HEK293T (cell line): ENCODE data around the gene TSGA10IP.

Experiments used
- CTCF ChIA-PET: fragments of 350-600 bp; formaldehyde crosslinking; extraction: SDS; loops from one replicate; lab custom pipeline; 2021; ENCODE audit warnings: antibody characterized with exemption, inconsistent platforms; lab: Yijun Ruan, JAX
- POLR2A ChIA-PET: fragments of 350-600 bp; formaldehyde crosslinking; extraction: SDS; loops from one replicate; lab custom pipeline; 2020; ENCODE audit warnings: antibody characterized with exemption, inconsistent platforms; lab: Yijun Ruan, JAX
- DNase-seq: peaks from one replicate; pipeline ENCODE4 v3.0.0; 2012; ENCODE audit warnings: mixed read lengths; ENCODE audit errors: extremely low spot score
- ARNT ChIP-seq: fragments of 450-650 bp; IDR thresholded peaks from 2 replicates; pipeline ENCODE4 v1.6.1; 2017; ENCODE audit warnings: mild to moderate bottlenecking
- BHLHE40 ChIP-seq: fragments of 450-650 bp; IDR thresholded peaks from 2 replicates; pipeline ENCODE4 v1.6.1; 2016; ENCODE audit warnings: mild to moderate bottlenecking, moderate library complexity, borderline replicate concordance
- CTBP1 ChIP-seq: fragments of 450-650 bp; IDR thresholded peaks from 2 replicates; pipeline ENCODE4 v1.6.1; 2016; ENCODE audit warnings: borderline replicate concordance
- ELF4 ChIP-seq: fragments of 450-650 bp; IDR thresholded peaks from 2 replicates; pipeline ENCODE4 v1.6.1; 2017; ENCODE audit warnings: antibody characterized with exemption
- FOXA1 ChIP-seq: fragments of 450-650 bp; IDR thresholded peaks from 2 replicates; pipeline ENCODE4 v1.6.1; 2016; ENCODE audit warnings: mild to moderate bottlenecking
- FOXK2 ChIP-seq: fragments of 450-650 bp; IDR thresholded peaks from 2 replicates; pipeline ENCODE4 v1.6.1; 2016; ENCODE audit warnings: mild to moderate bottlenecking
- FOXM1 ChIP-seq: fragments of 450-650 bp; IDR thresholded peaks from 2 replicates; pipeline ENCODE4 v1.6.1; 2017; ENCODE audit warnings: mild to moderate bottlenecking, borderline replicate concordance
- HDGF ChIP-seq: fragments of 450-650 bp; IDR thresholded peaks from 2 replicates; pipeline ENCODE4 v1.6.1; 2017; ENCODE audit warnings: antibody characterized with exemption, borderline replicate concordance
- L3MBTL2 ChIP-seq: fragments of 450-650 bp; conservative IDR thresholded peaks from 2 replicates; pipeline ENCODE4 v1.6.1; 2016; ENCODE audit warnings: mild to moderate bottlenecking
- LEF1 ChIP-seq: fragments of 450-650 bp; IDR thresholded peaks from 2 replicates; pipeline ENCODE4 v1.6.1; 2017; ENCODE audit warnings: mild to moderate bottlenecking, borderline replicate concordance
- NFRKB ChIP-seq: fragments of 450-650 bp; IDR thresholded peaks from 2 replicates; pipeline ENCODE4 v1.6.1; 2016; ENCODE audit warnings: mild to moderate bottlenecking, moderate library complexity
- SP1 ChIP-seq: fragments of 450-650 bp; IDR thresholded peaks from 2 replicates; pipeline ENCODE4 v1.6.1; 2017
- SUZ12 ChIP-seq: fragments of 450-650 bp; IDR thresholded peaks from 2 replicates; pipeline ENCODE4 v1.6.1; 2016; ENCODE audit warnings: mild to moderate bottlenecking
- TARDBP ChIP-seq: fragments of 450-650 bp; IDR thresholded peaks from 2 replicates; pipeline ENCODE4 v1.6.1; 2016
- ZNF384 ChIP-seq: fragments of 450-650 bp; IDR thresholded peaks from 2 replicates; pipeline ENCODE4 v1.6.1; 2016
- TF ChIP-seq, protein P1 (sequence below): fragments of 450-650 bp; IDR thresholded peaks from 2 replicates; pipeline ENCODE4 v1.6.1; 2016

Gene TSGA10IP

DNA sequence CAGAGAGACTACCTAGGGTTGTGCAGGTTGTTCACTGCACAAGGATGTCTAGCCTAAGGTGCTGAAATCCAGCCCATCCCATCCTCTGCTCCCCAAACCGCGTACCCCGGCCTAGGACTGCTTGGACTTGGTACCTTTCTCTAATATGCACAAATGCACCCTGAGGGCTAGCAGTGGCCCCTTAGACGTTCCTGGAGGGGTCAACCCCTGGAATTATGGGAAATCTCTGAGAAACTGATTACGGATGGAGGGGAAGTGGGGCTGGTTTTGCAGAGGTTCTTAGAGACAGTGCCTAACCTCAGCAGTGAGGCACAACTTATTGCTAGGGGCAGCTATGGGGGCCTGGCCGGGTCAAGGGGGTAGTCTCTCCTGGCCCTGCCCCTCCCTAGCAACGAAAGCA lies 28.9 kb upstream of the TSGA10IP start:
- CTCF ChIA-PET = interaction anchor here (0.8 to 1.6 kb wide), 4 partner anchors 25 to 31 kb away, joined by 3 to 6 read pairs (median 4); partner anchors contain the start of gene FIBP

GRCh38 chr11:65917077-65917433 lies 28.2 kb upstream of the TSGA10IP start:
- CTCF ChIA-PET = interaction anchor here (0.6 kb wide), 1 partner anchor 206 kb away, joined by 3 read pairs; no protein-coding TSS in a partner anchor
- POLR2A ChIA-PET = interaction anchor here (1.4 to 1.7 kb wide), 2 partner anchors 28 to 57 kb away, joined by 7 to 10 read pairs; partner anchors contain the start of genes FIBP and MUS81
- TF ChIP-seq NFRKB (no peak), BHLHE40 (no peak), FOXA1 (no peak), LEF1 (no peak), FOXK2 (no peak), ZNF384 (no peak), SUZ12 (no peak), FOXM1 (no peak), CTBP1 (no peak), L3MBTL2 (no peak), TARDBP (no peak), SP1 (no peak), HDGF (no peak), ARNT (no peak), ELF4 (no peak)
- TF ChIP-seq, protein P1, sequence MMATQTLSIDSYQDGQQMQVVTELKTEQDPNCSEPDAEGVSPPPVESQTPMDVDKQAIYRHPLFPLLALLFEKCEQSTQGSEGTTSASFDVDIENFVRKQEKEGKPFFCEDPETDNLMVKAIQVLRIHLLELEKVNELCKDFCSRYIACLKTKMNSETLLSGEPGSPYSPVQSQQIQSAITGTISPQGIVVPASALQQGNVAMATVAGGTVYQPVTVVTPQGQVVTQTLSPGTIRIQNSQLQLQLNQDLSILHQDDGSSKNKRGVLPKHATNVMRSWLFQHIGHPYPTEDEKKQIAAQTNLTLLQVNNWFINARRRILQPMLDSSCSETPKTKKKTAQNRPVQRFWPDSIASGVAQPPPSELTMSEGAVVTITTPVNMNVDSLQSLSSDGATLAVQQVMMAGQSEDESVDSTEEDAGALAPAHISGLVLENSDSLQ = no peak
- DNase-seq = no peak

More for the DNA sequence above, 28.9 kb upstream of the TSGA10IP start:
- TF ChIP-seq L3MBTL2 (no peak), TARDBP (no peak), FOXK2 (no peak), ARNT (no peak), FOXA1 (no peak), FOXM1 (no peak), LEF1 (no peak), HDGF (no peak), ZNF384 (no peak), BHLHE40 (no peak), ELF4 (no peak), CTBP1 (no peak), NFRKB (no peak), SUZ12 (no peak)
- TF ChIP-seq, protein P1 = no peak
- no peak for DNase-seq
- POLR2A ChIA-PET = interaction anchor here (0.6 to 2.6 kb wide), 4 partner anchors 10 to 57 kb away, joined by 3 to 35 read pairs (median 6); partner anchors contain the start of genes CCDC85B, FIBP and MUS81

DNA sequence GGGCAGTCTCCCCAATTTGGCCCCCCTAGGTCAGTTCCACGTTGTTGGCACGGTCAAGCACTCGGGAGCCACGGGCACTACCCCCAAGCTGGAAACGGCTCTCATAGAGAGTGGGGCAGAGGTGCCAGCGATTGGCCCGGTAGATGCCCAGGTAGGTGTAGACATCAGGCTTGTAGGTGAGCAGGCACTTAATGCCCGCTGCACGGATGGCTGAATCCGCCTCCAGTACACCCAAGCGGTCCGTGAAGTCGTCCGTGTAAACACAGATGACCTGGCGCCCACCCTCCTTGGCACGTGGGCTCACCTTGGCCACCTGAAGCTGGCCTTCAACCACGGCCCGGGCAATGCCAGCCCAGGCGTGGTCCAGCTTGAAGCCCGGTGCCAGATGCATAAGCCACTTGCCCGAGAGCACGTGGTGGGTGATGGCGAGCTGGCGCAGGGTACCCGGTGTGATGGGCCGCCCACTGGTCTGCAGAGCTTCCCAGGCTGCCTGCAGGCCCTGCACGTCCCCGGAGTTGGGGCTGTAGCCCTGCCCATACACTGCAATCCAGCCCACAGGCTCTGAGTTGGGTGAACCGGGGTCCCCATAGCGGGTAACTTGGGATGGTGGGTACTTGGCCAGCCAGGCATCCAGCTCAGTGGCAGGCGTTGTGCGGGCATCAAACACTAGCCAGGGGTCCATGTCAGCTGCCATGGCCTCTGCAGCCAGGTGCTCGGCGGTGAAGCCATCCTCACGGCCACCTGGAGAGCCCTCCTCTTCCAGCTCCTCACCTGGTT lies 27.7 kb upstream of the TSGA10IP start:
- TF ChIP-seq CTBP1 = no peak
- no peak for TF ChIP-seq NFRKB
- DNase-seq = no peak
- CTCF ChIA-PET = interaction anchor here (0.6 kb wide), 1 partner anchor 207 kb away, joined by 3 read pairs; no protein-coding TSS in a partner anchor
- POLR2A ChIA-PET = interaction anchor here (1.0 to 1.7 kb wide), 4 partner anchors 24 to 58 kb away, joined by 3 to 11 read pairs (median 8); partner anchors contain the start of genes CCDC85B, FIBP and MUS81

- DNase-seq = peak; percentile 38
- ChIA-PET POLR2A (interaction anchor here (1.0 to 1.7 kb wide), 4 partner anchors 24 to 59 kb away, joined by 3 to 11 read pairs (median 8); partner anchors contain the start of genes CCDC85B, FIBP and MUS81), CTCF (no interaction called here)
- TF ChIP-seq ZNF384 = no peak
- no peak for TF ChIP-seq ELF4
- no peak for TF ChIP-seq BHLHE40
- peak; percentile 36; the same call in 1 of the 2 replicates for TF ChIP-seq L3MBTL2
- TF ChIP-seq SUZ12 = no peak
These were observed 26.8 kb upstream of the TSGA10IP start, which contains the start of gene C11orf68 for GRCh38 chr11:65918211-65919140. TSS of gene C11orf68 (minus strand) at chr11:65919062. CDS start at chr11:65919031, 31 bp downstream.

DNA sequence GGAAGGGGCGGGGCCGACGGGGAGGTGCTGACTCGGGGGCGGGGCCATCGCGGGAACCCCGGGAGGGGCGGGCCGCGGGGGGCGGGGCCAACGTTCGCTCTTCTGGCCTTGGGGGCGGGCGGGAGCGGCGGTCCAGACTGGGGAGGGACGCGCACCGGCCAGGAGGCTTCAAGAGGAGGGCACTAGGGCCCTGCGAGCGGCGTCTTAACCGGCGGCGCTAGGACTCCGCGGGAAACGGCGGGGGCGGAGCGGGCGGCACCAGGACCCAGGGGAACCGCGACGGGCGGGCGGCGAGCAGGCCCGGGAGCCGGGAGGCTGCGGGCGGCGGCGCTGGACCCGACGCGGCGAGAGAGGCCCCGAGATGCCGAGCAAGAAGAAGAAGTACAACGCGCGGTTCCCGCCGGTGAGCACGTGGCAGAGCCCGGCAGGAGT lies 26.1 kb upstream of the TSGA10IP start, which contains the start of gene DRAP1:
TSS of gene DRAP1 (plus strand) at position 286 of the 432 bp plus-strand sequence. CDS start at position 362, 76 bp downstream.
- ChIA-PET POLR2A (no interaction called here), CTCF (no interaction called here)
- DNase-seq = peak; percentile 99
- TF ChIP-seq SP1 (no peak), HDGF (no peak), ZNF384 (no peak), FOXM1 (peak; percentile 100), CTBP1 (no peak), ARNT (peak; percentile 89), LEF1 (peak; percentile 86; the same call in 1 of the 2 replicates), FOXK2 (no peak), FOXA1 (no peak), BHLHE40 (no peak), SUZ12 (no peak)
